Astrocyte (in vitro differentiated cells and primary cell): Measurements from ENCODE around the gene PRDX3. TPM values are rescaled to one million over a fixed set of nuclear protein-coding genes. Genes with fewer than 3 reads are reported as not detected.
A peak's percentile ranks its signal among the peaks of the same experiment; 100 is the strongest.

ENCODE experiments used
- DNase-seq: peaks from one replicate; pipeline ENCODE4 v3.0.0-alpha.2; 2010; ENCODE audit warnings: low read depth
- FAIRE-seq: peaks from 2 replicates; lab custom pipeline; 2011; peaks lifted over from hg19 to GRCh38; lab: Jason Lieb, UNC
- H2AFZ ChIP-seq: 2 replicates; pipeline ENCODE4 v1.6.0; 2012; ENCODE audit warnings: low read depth, low read length, inconsistent platforms
- H3K27ac ChIP-seq: 2 replicates; pipeline ENCODE4 v1.5.1; 2011; ENCODE audit warnings: low read depth, low read length, inconsistent platforms
- H3K27me3 ChIP-seq: 2 replicates; pipeline ENCODE4 v1.6.0; 2011; ENCODE audit warnings: low read length, inconsistent platforms; ENCODE audit not compliant: insufficient read depth
- H3K36me3 ChIP-seq: 2 replicates; pipeline ENCODE4 v1.5.1; 2011; ENCODE audit warnings: low read length, inconsistent platforms; ENCODE audit not compliant: insufficient read depth
- H3K4me1 ChIP-seq: 2 replicates; pipeline ENCODE4 v1.5.1; 2011; ENCODE audit warnings: low read length, inconsistent platforms; ENCODE audit not compliant: insufficient read depth
- H3K4me2 ChIP-seq: 2 replicates; pipeline ENCODE4 v1.6.0; 2012; ENCODE audit warnings: low read length, inconsistent platforms
- H3K4me3 ChIP-seq: 2 replicates; pipeline ENCODE4 v1.5.1; 2011; ENCODE audit warnings: low read depth, mild to moderate bottlenecking, low read length, inconsistent platforms; ENCODE audit not compliant: insufficient read depth
- H3K79me2 ChIP-seq: 2 replicates; pipeline ENCODE4 v1.6.0; 2012; ENCODE audit warnings: mild to moderate bottlenecking, low read length, inconsistent platforms; ENCODE audit not compliant: insufficient read depth
- H3K9ac ChIP-seq: 2 replicates; pipeline ENCODE4 v1.6.0; 2012; ENCODE audit warnings: mild to moderate bottlenecking, low read length, inconsistent platforms
- H3K9me3 ChIP-seq: 2 replicates; pipeline ENCODE4 v1.5.1; 2012; ENCODE audit warnings: low read depth, mild to moderate bottlenecking, low read length, inconsistent platforms; ENCODE audit not compliant: insufficient read depth
- H4K20me1 ChIP-seq: 2 replicates; pipeline ENCODE4 v1.6.0; 2012; ENCODE audit warnings: low read length, inconsistent platforms; ENCODE audit not compliant: insufficient read depth
- H3K27ac Mint-ChIP-seq: one replicate; pipeline ENCODE4 v1.8.0; 2021; ENCODE audit warnings: mild to moderate bottlenecking, mixed read lengths; ENCODE audit not compliant: unreplicated experiment
- H3K27me3 Mint-ChIP-seq: one replicate; pipeline ENCODE4 v1.8.0; 2021; ENCODE audit warnings: low read depth, mixed read lengths; ENCODE audit not compliant: unreplicated experiment
- H3K36me3 Mint-ChIP-seq: one replicate; pipeline ENCODE4 v1.8.0; 2021; ENCODE audit warnings: low read depth, mixed read lengths; ENCODE audit not compliant: unreplicated experiment
- H3K4me1 Mint-ChIP-seq: one replicate; pipeline ENCODE4 v1.8.0; 2021; ENCODE audit warnings: low read depth, mixed read lengths; ENCODE audit not compliant: unreplicated experiment
- H3K4me3 Mint-ChIP-seq: one replicate; pipeline ENCODE4 v1.8.0; 2021; ENCODE audit warnings: mild to moderate bottlenecking, moderate library complexity, mixed read lengths; ENCODE audit not compliant: unreplicated experiment
- H3K9me3 Mint-ChIP-seq: one replicate; pipeline ENCODE4 v1.8.0; 2021; ENCODE audit warnings: mild to moderate bottlenecking, mixed read lengths; ENCODE audit not compliant: unreplicated experiment
- EZH2 ChIP-seq: IDR thresholded peaks from 2 replicates; pipeline ENCODE4 v1.6.1; 2012; ENCODE audit warnings: mild to moderate bottlenecking, low read length, inconsistent platforms; ENCODE audit not compliant: insufficient read depth
- total RNA-seq: library from RNA; stranded (reverse); gene quantifications from 2 replicates; pipeline ENCODE4 v1.2.1, GENCODE V29; 2021
- TF ChIP-seq, protein P1 (sequence below): IDR thresholded peaks from 2 replicates; pipeline ENCODE4 v1.5.1; 2011; ENCODE audit warnings: low read depth, mild to moderate bottlenecking, inconsistent platforms, low read length, moderate library complexity; ENCODE audit not compliant: insufficient read depth

Gene PRDX3
- total RNA-seq, 1 donor from 2014 or later: 127 TPM

DNA sequence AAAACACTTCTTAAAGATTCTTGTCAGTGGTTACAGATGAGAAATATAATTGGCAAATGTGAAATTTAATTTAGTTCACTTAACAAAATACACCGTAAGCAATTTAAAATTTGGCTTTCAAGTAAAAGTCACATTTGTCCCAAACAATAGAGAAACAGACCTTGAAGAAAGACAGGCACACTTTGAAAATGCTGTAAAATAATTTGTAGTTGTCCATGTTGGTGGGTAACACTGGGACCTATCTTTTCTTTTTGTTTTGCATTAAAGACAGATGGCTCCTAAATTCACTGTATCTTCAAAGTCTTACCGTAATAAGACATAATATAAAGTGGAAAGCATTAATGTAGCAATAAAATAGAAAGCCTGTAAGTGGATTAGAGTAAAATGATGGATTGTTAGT, 32.0 kb upstream of the PRDX3 start:
- no peaks in the 10 kb centered on the region for H3K27me3 Mint-ChIP-seq
- peak overlapping the region; percentile 70 for H3K27ac ChIP-seq
- H3K4me3 Mint-ChIP-seq: no peak overlapping the region
- H4K20me1 ChIP-seq: no peaks in the 10 kb centered on the region
- no peaks in the 10 kb centered on the region for H3K36me3 ChIP-seq
- no peak for TF ChIP-seq EZH2
- TF ChIP-seq, protein P1, sequence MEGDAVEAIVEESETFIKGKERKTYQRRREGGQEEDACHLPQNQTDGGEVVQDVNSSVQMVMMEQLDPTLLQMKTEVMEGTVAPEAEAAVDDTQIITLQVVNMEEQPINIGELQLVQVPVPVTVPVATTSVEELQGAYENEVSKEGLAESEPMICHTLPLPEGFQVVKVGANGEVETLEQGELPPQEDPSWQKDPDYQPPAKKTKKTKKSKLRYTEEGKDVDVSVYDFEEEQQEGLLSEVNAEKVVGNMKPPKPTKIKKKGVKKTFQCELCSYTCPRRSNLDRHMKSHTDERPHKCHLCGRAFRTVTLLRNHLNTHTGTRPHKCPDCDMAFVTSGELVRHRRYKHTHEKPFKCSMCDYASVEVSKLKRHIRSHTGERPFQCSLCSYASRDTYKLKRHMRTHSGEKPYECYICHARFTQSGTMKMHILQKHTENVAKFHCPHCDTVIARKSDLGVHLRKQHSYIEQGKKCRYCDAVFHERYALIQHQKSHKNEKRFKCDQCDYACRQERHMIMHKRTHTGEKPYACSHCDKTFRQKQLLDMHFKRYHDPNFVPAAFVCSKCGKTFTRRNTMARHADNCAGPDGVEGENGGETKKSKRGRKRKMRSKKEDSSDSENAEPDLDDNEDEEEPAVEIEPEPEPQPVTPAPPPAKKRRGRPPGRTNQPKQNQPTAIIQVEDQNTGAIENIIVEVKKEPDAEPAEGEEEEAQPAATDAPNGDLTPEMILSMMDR: no peak
- no peaks in the 10 kb centered on the region for H3K9me3 ChIP-seq
- H3K4me3 ChIP-seq: no peak overlapping the region
- peaks cover 2% of the 10 kb centered on the region for H3K36me3 Mint-ChIP-seq
- no peaks in the 10 kb centered on the region for H3K27me3 ChIP-seq
- peak overlapping the region; percentile 64 for H3K9ac ChIP-seq
- H3K9me3 Mint-ChIP-seq: no peaks in the 10 kb centered on the region
- FAIRE-seq (no peak), DNase-seq (no peak)
- no peak overlapping the region for H2AFZ ChIP-seq
- no peak overlapping the region for H3K27ac Mint-ChIP-seq
- H3K4me1 ChIP-seq: peaks cover 43% of the 10 kb centered on the region
- peaks cover 30% of the 10 kb centered on the region for H3K4me1 Mint-ChIP-seq
- peak overlapping the region; percentile 61 for H3K4me2 ChIP-seq
- H3K79me2 ChIP-seq: peaks cover 57% of the 10 kb centered on the region

DNA sequence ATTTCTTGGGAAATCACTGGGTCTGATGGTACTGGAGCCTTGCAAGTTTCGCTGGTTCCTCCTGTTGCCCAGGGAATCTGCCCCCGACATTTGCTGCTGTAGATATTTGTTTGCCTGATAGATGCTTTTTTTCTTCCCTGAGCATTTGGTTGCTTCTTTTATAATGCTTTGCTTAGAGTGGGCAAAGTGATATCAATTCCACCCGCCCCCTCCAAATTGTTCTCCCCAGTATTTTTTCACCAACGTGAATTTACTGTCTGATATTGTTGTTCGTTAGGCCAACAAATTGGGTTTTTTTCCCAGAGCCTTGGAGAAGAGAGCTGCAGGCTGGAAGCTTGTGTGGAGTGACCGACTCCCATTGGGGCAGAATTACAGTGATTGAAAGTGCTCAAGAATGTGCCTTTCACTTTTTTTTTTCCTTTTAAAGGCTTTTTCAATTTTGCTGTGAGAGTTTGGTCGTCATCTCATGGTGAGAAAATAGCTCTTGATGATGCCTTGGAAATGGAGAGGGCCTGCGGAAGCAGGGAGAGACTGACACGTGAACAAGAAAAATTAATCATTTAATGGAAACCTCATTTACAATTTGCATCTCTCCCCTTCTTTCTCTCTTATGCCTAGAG, 31.2 kb upstream of the PRDX3 start:
- Histone ChIP-seq H3K4me3 (peak overlapping the region; percentile 82), H3K9ac (peak overlapping the region; percentile 83), H3K9me3 (no peaks in the 10 kb centered on the region), H3K36me3 (no peaks in the 10 kb centered on the region), H3K4me2 (peak overlapping the region; percentile 94), H2AFZ (peak overlapping the region; percentile 52), H3K4me1 (peaks cover 43% of the 10 kb centered on the region), H3K27me3 (no peaks in the 10 kb centered on the region), H3K27ac (peak overlapping the region; percentile 43), H3K79me2 (peaks cover 50% of the 10 kb centered on the region), H4K20me1 (no peaks in the 10 kb centered on the region)
- no peak for TF ChIP-seq EZH2
- TF ChIP-seq, protein P1: no peak
- peak overlapping the region; percentile 94 for H3K4me3 Mint-ChIP-seq
- H3K27ac Mint-ChIP-seq: peak overlapping the region; percentile 66
- DNase-seq (no peak), FAIRE-seq (no peak)
- H3K36me3 Mint-ChIP-seq: peaks cover 2% of the 10 kb centered on the region
- H3K27me3 Mint-ChIP-seq: no peaks in the 10 kb centered on the region
- H3K9me3 Mint-ChIP-seq: no peaks in the 10 kb centered on the region
- H3K4me1 Mint-ChIP-seq: peaks cover 30% of the 10 kb centered on the region
